Activated T-helper 2 cell treated with anti-CD3 and anti-CD28 coated beads, Interferon-gamma antibody, Interleukin-2, Interleukin-4, amounts not matched to agents 10 μg/mL and 5 μg/mL and 100 μg/mL, durations not matched to agents 14 hours and 24 hours and 36 hours (primary cell): ENCODE results near the gene TRIM5. TPM values are rescaled to one million over a fixed set of nuclear protein-coding genes. Genes with fewer than 3 reads are reported as not detected.
"Not testable (repeated sequence)": the region's sequence is repeated elsewhere in the genome, so short reads cannot be mapped to it uniquely, and the experiment has no call there.

Source experiments
- DNase-seq: peaks from one replicate; pipeline ENCODE4 v3.0.0; 2021; ENCODE audit warnings: low spot score
- H3K27ac Mint-ChIP-seq: one replicate; pipeline ENCODE4 v1.8.0; 2021; ENCODE audit warnings: mixed read lengths
- H3K27me3 Mint-ChIP-seq: one replicate; pipeline ENCODE4 v1.8.0; 2021; ENCODE audit warnings: low read depth, mixed read lengths
- H3K36me3 Mint-ChIP-seq: one replicate; pipeline ENCODE4 v1.8.0; 2021; ENCODE audit warnings: low read depth, mixed read lengths
- H3K4me1 Mint-ChIP-seq: one replicate; pipeline ENCODE4 v1.8.0; 2021; ENCODE audit warnings: low read depth, mixed read lengths
- H3K4me3 Mint-ChIP-seq: one replicate; pipeline ENCODE4 v1.8.0; 2021; ENCODE audit warnings: low read depth, mild to moderate bottlenecking, moderate library complexity, mixed read lengths
- H3K9me3 Mint-ChIP-seq: one replicate; pipeline ENCODE4 v1.8.0; 2021; ENCODE audit warnings: mixed read lengths
- intact Hi-C: fragments of 100-400 bp; cut with micrococcal nuclease; formaldehyde crosslinking; loops from one replicate; pipeline ENCODE4 v1.15.1; 2023
- total RNA-seq: library from RNA; stranded (reverse); gene quantifications from 2 replicates; pipeline ENCODE4 v1.2.3, GENCODE V29; 2022

Gene TRIM5
- total RNA-seq, 1 donor from 2014 or later: 12.4 TPM

GRCh38 chr11:5684036-5684645 lies 733 bp downstream of the TRIM5 start:
- intact Hi-C loops: loop anchor here (2.0 to 10.0 kb wide), 4 partner anchors 59 to 1589 kb away; partner anchors contain the start of genes CNGA4, FHIP1B, OR52N2 and RRM1
- no peaks in the 10 kb centered on the region for H3K9me3 Mint-ChIP-seq
- H3K27me3 Mint-ChIP-seq: no peaks in the 10 kb centered on the region
- H3K27ac Mint-ChIP-seq: peak overlapping the region; percentile 96
- H3K4me1 Mint-ChIP-seq: peaks cover 30% of the 10 kb centered on the region
- DNase-seq: no peak
- peaks cover 26% of the 10 kb centered on the region for H3K36me3 Mint-ChIP-seq
- peak overlapping the region; percentile 95 for H3K4me3 Mint-ChIP-seq

- Mint-ChIP-seq H3K36me3 (peaks cover 31% of the 10 kb centered on the region), H3K4me3 (peak overlapping the region; percentile 95), H3K4me1 (peaks cover 35% of the 10 kb centered on the region), H3K27ac (peak overlapping the region; percentile 96)
- DNase-seq, H3K9me3 Mint-ChIP-seq, H3K27me3 Mint-ChIP-seq: not testable (repeated sequence)
- intact Hi-C loops: loop anchor here (2.0 to 10.0 kb wide), 4 partner anchors 59 to 1589 kb away; partner anchors contain the start of genes CNGA4, FHIP1B, OR52N2 and RRM1
These were observed 1.3 kb downstream of the TRIM5 start for GRCh38 chr11:5683620-5684019.

- H3K4me3 Mint-ChIP-seq: not testable (repeated sequence)
- intact Hi-C loops: loop anchor here (10.0 kb wide), 2 partner anchors 552 to 1588 kb away; partner anchors contain the start of genes CNGA4, FHIP1B and RRM1
- H3K36me3 Mint-ChIP-seq: peaks cover 37% of the 10 kb centered on the region
These were observed 1.9 kb downstream of the TRIM5 start for GRCh38 chr11:5682890-5683441.

GRCh38 chr11:5679811-5680210 lies 5.1 kb downstream of the TRIM5 start:
- Mint-ChIP-seq H3K27ac (no peak overlapping the region), H3K4me1 (peaks cover 30% of the 10 kb centered on the region), H3K9me3 (no peaks in the 10 kb centered on the region), H3K4me3 (no peak overlapping the region), H3K36me3 (peaks cover 53% of the 10 kb centered on the region), H3K27me3 (no peaks in the 10 kb centered on the region)
- no peak for DNase-seq
- intact Hi-C loops: loop anchor here (10.0 kb wide), 2 partner anchors 555 to 1585 kb away; partner anchors contain the start of genes CNGA4, FHIP1B and RRM1

More at GRCh38 chr11:5682890-5683441, 1.9 kb downstream of the TRIM5 start:
- not testable (repeated sequence) for H3K27ac Mint-ChIP-seq, H3K9me3 Mint-ChIP-seq, DNase-seq, H3K27me3 Mint-ChIP-seq
- H3K4me1 Mint-ChIP-seq: peaks cover 38% of the 10 kb centered on the region

GRCh38 chr11:5674391-5674790 lies 10.5 kb downstream of the TRIM5 start:
- H3K4me3 Mint-ChIP-seq: no peak overlapping the region

GRCh38 chr11:5671831-5672230 lies 13.0 kb downstream of the TRIM5 start:
- H3K36me3 Mint-ChIP-seq: peaks cover 16% of the 10 kb centered on the region
- no peaks in the 10 kb centered on the region for H3K9me3 Mint-ChIP-seq
- H3K27me3 Mint-ChIP-seq: no peaks in the 10 kb centered on the region
- H3K27ac Mint-ChIP-seq: no peak overlapping the region
- no peaks in the 10 kb centered on the region for H3K4me1 Mint-ChIP-seq
- no peak overlapping the region for H3K4me3 Mint-ChIP-seq
- no peak for DNase-seq
- intact Hi-C loops: no loop called here

More at GRCh38 chr11:5674391-5674790, 10.5 kb downstream of the TRIM5 start:
- no peaks in the 10 kb centered on the region for H3K9me3 Mint-ChIP-seq
- intact Hi-C loops: no loop called here
- no peak overlapping the region for H3K27ac Mint-ChIP-seq
- H3K4me1 Mint-ChIP-seq: peaks cover 10% of the 10 kb centered on the region
- H3K36me3 Mint-ChIP-seq: peaks cover 34% of the 10 kb centered on the region
- no peak for DNase-seq
- no peaks in the 10 kb centered on the region for H3K27me3 Mint-ChIP-seq

- Mint-ChIP-seq H3K36me3 (peaks cover 17% of the 10 kb centered on the region), H3K4me3 (no peak overlapping the region), H3K27me3 (no peaks in the 10 kb centered on the region), H3K27ac (no peak overlapping the region), H3K4me1 (no peaks in the 10 kb centered on the region), H3K9me3 (no peaks in the 10 kb centered on the region)
- intact Hi-C loops: no loop called here
- no peak for DNase-seq
These were observed 18.5 kb downstream of the TRIM5 start for GRCh38 chr11:5666402-5666793.

GRCh38 chr11:5665746-5666401 lies 19.0 kb downstream of the TRIM5 start:
- H3K9me3 Mint-ChIP-seq: no peaks in the 10 kb centered on the region
- H3K4me1 Mint-ChIP-seq: no peaks in the 10 kb centered on the region
- no peak for DNase-seq
- no peak overlapping the region for H3K27ac Mint-ChIP-seq
- intact Hi-C loops: no loop called here
- H3K36me3 Mint-ChIP-seq: peaks cover 20% of the 10 kb centered on the region
- no peaks in the 10 kb centered on the region for H3K27me3 Mint-ChIP-seq
- no peak overlapping the region for H3K4me3 Mint-ChIP-seq

- intact Hi-C loops: no loop called here
- H3K4me3 Mint-ChIP-seq: no peak overlapping the region
- peaks cover 1% of the 10 kb centered on the region for H3K4me1 Mint-ChIP-seq
- H3K27ac Mint-ChIP-seq: no peak overlapping the region
- DNase-seq: no peak
- H3K36me3 Mint-ChIP-seq: peaks cover 20% of the 10 kb centered on the region
- H3K27me3 Mint-ChIP-seq: no peaks in the 10 kb centered on the region
- no peaks in the 10 kb centered on the region for H3K9me3 Mint-ChIP-seq
These were observed 19.8 kb downstream of the TRIM5 start for GRCh38 chr11:5665051-5665570.

GRCh38 chr11:5663511-5663910 lies 21.4 kb downstream of the TRIM5 start:
- Mint-ChIP-seq H3K27ac (no peak overlapping the region), H3K36me3 (peaks cover 20% of the 10 kb centered on the region), H3K4me3 (no peak overlapping the region), H3K4me1 (peaks cover 1% of the 10 kb centered on the region), H3K9me3 (no peaks in the 10 kb centered on the region), H3K27me3 (no peaks in the 10 kb centered on the region)
- intact Hi-C loops: no loop called here
- DNase-seq: no peak

- DNase-seq: no peak
- Mint-ChIP-seq H3K27me3 (no peaks in the 10 kb centered on the region), H3K9me3 (peaks cover under 1% of the 10 kb centered on the region), H3K27ac (no peak overlapping the region), H3K4me3 (no peak overlapping the region), H3K4me1 (peaks cover 1% of the 10 kb centered on the region), H3K36me3 (peaks cover 5% of the 10 kb centered on the region)
- intact Hi-C loops: no loop called here
These were observed 26.6 kb downstream of the TRIM5 start for GRCh38 chr11:5658318-5658717.

GRCh38 chr11:5656956-5657355 lies 27.9 kb downstream of the TRIM5 start:
- H3K27ac Mint-ChIP-seq, DNase-seq, H3K4me1 Mint-ChIP-seq, H3K36me3 Mint-ChIP-seq, intact Hi-C loops, H3K4me3 Mint-ChIP-seq, H3K27me3 Mint-ChIP-seq: not testable (repeated sequence)
- peaks cover 11% of the 10 kb centered on the region for H3K9me3 Mint-ChIP-seq

GRCh38 chr11:5655474-5655873 lies 29.4 kb downstream of the TRIM5 start:
- no peak for DNase-seq
- Mint-ChIP-seq H3K27me3 (no peaks in the 10 kb centered on the region), H3K27ac (no peak overlapping the region), H3K4me1 (peaks cover 1% of the 10 kb centered on the region), H3K4me3 (no peak overlapping the region), H3K9me3 (peaks cover 16% of the 10 kb centered on the region), H3K36me3 (peaks cover 3% of the 10 kb centered on the region)
- intact Hi-C loops: no loop called here
